ENCODE measurements around the gene ZNF728.
A peak's percentile ranks its signal among the peaks of the same experiment; 100 is the strongest.
"Not testable (repeated sequence)": the region's sequence is repeated elsewhere in the genome, so short reads cannot be mapped to it uniquely, and the experiment has no call there.

ZNF728 gene

GRCh38 chr19:23002690-23003422 is at the start of gene ZNF728:
ZNF728 (minus strand) TSS chr19:23003176; CDS start chr19:23003030, 146 bp downstream.
- DNase-seq: peak in 48 of 58 donors; percentile 1 to 72 (median 16)

GRCh38 chr19:23052349-23052748 is 49.4 kb upstream of the ZNF728 start:
- DNase-seq: no peak

- no peak for DNase-seq
Observed at GRCh38 chr19:23049256-23049655, 46.3 kb upstream of the ZNF728 start.

GRCh38 chr19:23046743-23047142 is 43.8 kb upstream of the ZNF728 start:
- no peak for DNase-seq

GRCh38 chr19:23033721-23034120 is 30.7 kb upstream of the ZNF728 start:
- DNase-seq: no peak

- DNase-seq: no peak
Observed at GRCh38 chr19:23015660-23016059, 12.7 kb upstream of the ZNF728 start.

- DNase-seq: not testable (repeated sequence)
Observed at GRCh38 chr19:22994957-22995356, 8.0 kb downstream of the ZNF728 start.

GRCh38 chr19:22976248-22976647 is 26.7 kb downstream of the ZNF728 start:
- DNase-seq: no peak

- DNase-seq: not testable (repeated sequence)
Observed at GRCh38 chr19:22975546-22976136, 27.3 kb downstream of the ZNF728 start.

- no peak for DNase-seq
Observed at GRCh38 chr19:22945560-22945959, 57.4 kb downstream of the ZNF728 start.

GRCh38 chr19:22935151-22935550 is 67.8 kb downstream of the ZNF728 start:
- DNase-seq: no peak

- not testable (repeated sequence) for DNase-seq
Observed at GRCh38 chr19:22927576-22927975, 75.4 kb downstream of the ZNF728 start.

GRCh38 chr19:22925181-22925580 is 77.8 kb downstream of the ZNF728 start:
- DNase-seq: not testable (repeated sequence)

All from anterior cingulate cortex (tissue), 58 donors.